Superior temporal gyrus (tissue), 1 donor: ENCODE results near the gene SLC5A8.
"Not testable (repeated sequence)": the region's sequence is repeated elsewhere in the genome, so short reads cannot be mapped to it uniquely, and the experiment has no call there.

ENCODE experiments used
- DNase-seq: peaks from one replicate; pipeline ENCODE4 v3.0.0-alpha.2; 2016; ENCODE audit errors: extremely low spot score

The SLC5A8 gene

GRCh38 chr12:101168001-101168400 lies 42.0 kb downstream of the SLC5A8 start:
- no peak for DNase-seq

DNA sequence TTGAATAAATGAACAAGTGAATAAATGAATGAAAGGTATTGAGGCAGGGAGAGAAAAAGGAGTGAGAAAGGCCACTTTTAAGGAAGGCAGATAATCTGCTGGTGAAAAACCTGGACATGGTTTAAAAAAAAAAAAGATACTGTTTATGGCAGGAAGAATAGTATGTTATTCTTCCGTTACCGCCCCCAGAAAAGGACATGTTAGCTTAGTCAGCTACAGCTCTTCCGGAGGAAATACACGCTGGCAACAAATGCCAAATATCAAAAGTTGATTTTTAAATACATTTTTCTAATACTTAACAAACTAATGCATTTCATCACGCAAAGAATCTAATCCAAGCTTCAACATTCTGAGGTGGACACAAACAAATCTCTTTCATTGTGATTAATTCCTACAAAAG lies 43.2 kb downstream of the SLC5A8 start:
- no peak for DNase-seq

GRCh38 chr12:101165319-101165718 lies 44.7 kb downstream of the SLC5A8 start:
- DNase-seq = no peak

DNA sequence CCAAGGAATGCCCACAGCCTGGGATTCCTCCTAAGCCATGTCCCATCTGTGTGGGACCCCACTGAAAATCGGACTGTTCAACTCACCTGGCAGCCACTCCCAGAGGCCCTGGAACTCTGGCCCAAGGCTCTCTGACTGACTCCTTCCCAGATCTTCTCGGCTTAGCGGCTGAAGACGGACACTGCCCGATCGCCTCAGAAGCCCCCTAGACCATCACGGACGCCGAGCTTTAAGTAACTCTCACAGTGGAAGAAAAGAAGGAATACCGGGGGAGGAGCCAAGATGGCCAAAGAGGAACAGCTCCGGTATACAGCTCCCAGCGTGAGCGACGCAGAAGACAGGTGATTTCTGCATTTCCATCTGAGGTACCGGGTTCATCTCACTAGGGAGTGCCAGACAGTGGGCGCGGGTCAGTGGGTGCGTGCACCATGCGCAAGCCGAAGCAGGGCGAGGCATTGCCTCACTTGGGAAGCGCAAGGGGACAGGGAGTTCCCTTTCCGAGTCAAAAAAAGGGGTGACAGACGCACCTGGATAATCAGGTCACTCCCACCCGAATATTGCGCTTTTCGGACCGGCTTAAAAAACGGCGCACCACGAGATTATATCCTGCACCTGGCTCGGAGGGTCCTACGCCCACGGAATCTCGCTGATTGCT lies 64.1 kb downstream of the SLC5A8 start:
- not testable (repeated sequence) for DNase-seq

DNA sequence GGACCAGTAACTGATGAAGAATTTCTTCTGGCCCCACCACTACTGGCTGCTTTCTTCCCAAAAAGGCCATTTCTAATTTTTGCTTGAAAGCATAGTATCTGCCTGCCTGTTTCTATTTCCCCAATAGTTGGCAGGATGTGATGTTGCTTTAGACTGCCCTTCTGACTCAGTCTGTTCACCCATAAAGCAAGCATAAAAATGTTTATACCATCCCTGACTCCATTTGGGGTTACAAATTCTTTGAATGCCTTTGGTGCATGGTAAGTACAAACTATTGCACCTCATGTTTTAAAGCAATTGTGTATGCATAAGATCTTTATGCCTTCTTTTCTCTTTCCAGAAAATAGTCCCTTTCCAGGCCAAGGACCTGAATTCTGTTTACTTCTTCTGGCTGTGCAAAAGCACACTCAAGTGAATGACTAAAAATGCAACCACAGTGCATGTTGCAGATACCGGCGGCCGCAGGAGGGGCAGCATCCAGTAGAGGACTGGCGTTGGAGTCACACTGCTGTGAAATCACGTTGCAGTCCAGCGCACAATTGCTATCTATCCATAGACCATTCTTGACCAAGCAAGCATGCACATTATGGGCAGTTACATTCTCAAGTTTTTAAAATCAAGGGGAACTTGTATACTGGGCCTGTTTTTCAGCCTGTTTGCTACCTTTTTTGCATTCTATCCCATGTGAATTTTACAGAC lies 82.4 kb downstream of the SLC5A8 start:
- DNase-seq = no peak

- no peak for DNase-seq
Observed at GRCh38 chr12:101117842-101118241, 92.2 kb downstream of the SLC5A8 start.

DNA sequence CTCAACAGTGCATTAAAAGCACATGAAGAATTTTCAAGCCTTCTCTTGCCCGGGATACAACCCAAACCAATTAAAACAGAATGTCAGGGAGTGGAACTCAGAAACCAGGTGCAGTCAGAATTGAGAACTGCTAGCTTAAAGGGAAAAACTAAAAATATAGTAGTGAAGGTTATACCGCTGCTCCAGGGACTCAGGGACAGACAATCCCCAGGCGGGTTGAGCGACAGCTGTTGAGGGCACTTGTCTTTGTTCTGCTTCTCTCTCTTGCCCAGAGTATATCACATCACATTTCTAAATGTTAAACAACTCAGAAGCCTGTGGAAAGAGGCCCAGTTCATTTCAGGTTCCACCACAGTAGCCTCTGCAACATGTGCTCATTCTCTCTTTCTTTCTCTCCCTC lies 93.1 kb downstream of the SLC5A8 start:
- no peak for DNase-seq

DNA sequence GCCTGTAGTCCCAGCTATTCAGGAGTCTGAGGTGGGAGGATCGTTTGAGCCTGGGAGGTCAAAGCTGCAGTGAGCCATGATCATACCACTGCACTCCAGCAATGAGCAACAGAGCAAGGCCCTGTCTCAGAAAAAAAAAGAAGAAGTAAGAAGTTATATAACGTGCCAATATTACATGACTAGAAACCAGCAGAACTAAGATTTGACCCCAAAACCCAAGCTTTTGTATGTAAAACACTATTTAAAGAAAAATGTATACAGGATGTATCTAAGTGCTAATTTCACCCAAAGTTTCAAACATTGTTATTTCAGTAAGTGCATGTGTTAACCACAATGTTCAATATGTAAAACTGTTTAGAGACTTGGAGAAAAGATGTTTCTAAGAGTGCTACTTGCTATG lies 94.7 kb downstream of the SLC5A8 start:
- DNase-seq = no peak

DNA sequence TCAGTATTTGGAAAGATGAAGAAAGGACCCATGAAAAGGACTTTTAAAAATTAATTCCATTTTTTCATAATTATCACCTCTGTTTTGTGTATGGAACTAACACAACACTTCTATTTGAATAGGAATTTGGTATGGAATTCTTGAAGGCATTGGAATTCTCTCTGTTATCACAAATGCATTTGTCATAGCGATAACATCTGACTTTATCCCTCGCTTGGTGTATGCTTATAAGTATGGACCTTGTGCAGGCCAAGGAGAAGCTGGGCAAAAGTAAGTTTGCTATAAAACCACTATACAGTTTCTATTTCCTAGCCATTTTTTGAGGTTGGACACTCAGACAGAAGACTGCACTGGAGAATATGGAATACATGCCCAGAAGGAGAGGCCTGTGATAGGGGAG lies 98.6 kb downstream of the SLC5A8 start:
- no peak for DNase-seq

DNA sequence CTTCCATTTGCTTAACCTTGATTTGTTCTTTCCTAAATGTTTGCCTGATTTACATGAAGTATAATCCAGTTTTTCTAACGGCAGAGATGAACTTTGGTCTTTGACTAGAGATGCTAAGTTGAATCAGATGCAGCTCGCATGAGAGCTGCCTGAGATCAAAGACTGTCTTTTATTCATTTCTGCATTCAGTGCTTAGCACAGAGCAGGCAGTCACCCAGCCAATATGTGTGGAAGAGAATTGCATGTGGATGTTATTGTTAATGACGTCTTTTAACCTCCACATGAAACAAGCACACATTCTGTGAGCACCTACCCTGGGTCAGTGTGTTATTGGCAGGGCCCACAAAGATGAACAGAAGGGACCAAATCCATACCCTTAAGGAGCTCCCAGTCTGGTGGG lies 99.2 kb downstream of the SLC5A8 start:
- peak; percentile 61 for DNase-seq

DNA sequence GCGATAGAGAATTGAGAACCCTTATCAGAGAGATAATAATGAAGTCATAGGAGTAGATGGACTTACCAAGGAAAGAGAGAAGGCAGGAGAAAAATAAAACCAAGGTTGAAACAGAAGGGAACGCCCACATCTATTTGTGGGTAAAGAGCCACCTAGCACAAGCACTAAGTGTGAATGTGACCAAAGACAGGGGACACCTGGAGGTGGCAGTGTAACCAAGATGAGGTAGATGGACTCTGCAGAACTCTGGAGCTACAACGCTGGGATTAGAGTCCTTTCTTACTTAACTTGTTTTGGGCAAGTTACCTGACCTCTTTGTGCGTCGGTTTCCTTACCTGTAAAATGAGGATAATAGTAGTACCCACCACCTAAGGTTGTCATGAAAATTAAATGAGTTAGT lies 101.9 kb downstream of the SLC5A8 start:
- DNase-seq = no peak

- no peak for DNase-seq
Observed at GRCh38 chr12:101107032-101107763, 102.8 kb downstream of the SLC5A8 start.
